ENCODE measurements around the gene CDC45. TPM values are rescaled to one million over a fixed set of nuclear protein-coding genes. Genes with fewer than 3 reads are reported as not detected.

The CDC45 gene
- total RNA-seq, 4 donors from 2014 or later: 0.27 TPM; not detected in 3

DNA sequence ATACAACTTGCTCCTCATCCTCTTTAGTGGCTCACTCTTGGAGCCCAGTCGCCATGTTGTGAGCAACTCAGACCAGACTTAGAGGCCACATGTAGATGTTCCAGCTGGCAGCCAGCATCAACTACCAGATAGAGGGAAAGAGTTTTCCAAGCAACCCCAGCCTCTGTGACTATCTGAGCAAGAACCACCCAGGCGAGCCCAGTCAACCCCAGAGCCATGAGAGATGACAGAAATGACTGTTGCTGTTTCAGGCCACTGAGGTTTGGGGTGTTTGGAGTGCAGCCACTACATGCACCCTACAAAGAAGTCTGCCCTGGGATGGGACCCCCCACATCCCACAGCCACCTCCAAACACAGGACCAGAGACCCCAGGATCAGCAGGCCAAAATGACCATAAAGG, 69.2 kb downstream of the CDC45 start:
- intact Hi-C loops (cut with DNase I; ENCODE audit: low total_unique reads): no loop called here
- no peaks in the 10 kb centered on the region for H3K36me3 ChIP-seq
- TF ChIP-seq, protein P1, sequence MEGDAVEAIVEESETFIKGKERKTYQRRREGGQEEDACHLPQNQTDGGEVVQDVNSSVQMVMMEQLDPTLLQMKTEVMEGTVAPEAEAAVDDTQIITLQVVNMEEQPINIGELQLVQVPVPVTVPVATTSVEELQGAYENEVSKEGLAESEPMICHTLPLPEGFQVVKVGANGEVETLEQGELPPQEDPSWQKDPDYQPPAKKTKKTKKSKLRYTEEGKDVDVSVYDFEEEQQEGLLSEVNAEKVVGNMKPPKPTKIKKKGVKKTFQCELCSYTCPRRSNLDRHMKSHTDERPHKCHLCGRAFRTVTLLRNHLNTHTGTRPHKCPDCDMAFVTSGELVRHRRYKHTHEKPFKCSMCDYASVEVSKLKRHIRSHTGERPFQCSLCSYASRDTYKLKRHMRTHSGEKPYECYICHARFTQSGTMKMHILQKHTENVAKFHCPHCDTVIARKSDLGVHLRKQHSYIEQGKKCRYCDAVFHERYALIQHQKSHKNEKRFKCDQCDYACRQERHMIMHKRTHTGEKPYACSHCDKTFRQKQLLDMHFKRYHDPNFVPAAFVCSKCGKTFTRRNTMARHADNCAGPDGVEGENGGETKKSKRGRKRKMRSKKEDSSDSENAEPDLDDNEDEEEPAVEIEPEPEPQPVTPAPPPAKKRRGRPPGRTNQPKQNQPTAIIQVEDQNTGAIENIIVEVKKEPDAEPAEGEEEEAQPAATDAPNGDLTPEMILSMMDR (IDR thresholded peaks at IDR 0.05 in 4 of 5, conservative IDR thresholded peaks at IDR 0.05 in 1 of 5): no peak
- no peak for TF ChIP-seq POLR2A (IDR thresholded peaks at IDR 0.05)
- in situ Hi-C loops (cut with MboI; ENCODE audit: low sequenced_read_pairs in 4 of 4): no loop called here
- no peaks in the 10 kb centered on the region for H3K9me3 ChIP-seq
- peaks cover 0 to 3% (median 0%) of the 10 kb centered on the region in 3 donors for H3K27me3 ChIP-seq
- H3K4me1 ChIP-seq: no peaks in the 10 kb centered on the region
- ATAC-seq (no peak), DNase-seq (no peak)
- no peak overlapping the region for H3K27ac ChIP-seq
- no peak overlapping the region for H3K4me3 ChIP-seq

DNA sequence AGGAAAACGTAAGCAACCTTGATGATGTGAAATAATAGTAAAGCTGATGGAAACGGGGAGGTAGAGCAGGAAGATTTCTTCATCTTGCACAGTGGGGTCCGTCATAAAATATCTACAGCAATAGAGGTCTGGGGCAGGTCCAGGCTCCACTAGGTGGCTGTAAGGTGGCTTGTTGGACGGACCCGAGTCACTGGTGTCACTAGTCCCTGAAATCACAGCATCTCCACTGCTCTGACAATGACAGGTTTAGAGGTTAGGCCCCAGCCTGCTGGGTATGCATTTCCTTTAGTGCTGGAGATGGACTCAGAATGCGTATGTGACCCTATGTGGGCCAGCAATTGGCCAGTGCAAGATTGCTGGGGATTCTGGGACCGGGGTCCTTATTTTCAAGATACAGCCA, 69.7 kb downstream of the CDC45 start:
- H3K36me3 ChIP-seq: no peaks in the 10 kb centered on the region
- intact Hi-C loops (cut with DNase I; ENCODE audit: low total_unique reads): no loop called here
- no peak for DNase-seq
- in situ Hi-C loops (cut with MboI; ENCODE audit: low sequenced_read_pairs in 4 of 4): no loop called here
- no peak for ATAC-seq
- H3K27me3 ChIP-seq: peaks cover 0 to 3% (median 0%) of the 10 kb centered on the region in 3 donors
- no peaks in the 10 kb centered on the region for H3K4me1 ChIP-seq
- no peaks in the 10 kb centered on the region for H3K9me3 ChIP-seq
- no peak overlapping the region for H3K27ac ChIP-seq
- TF ChIP-seq, protein P1 (IDR thresholded peaks at IDR 0.05 in 4 of 5, conservative IDR thresholded peaks at IDR 0.05 in 1 of 5): no peak
- no peak for TF ChIP-seq POLR2A (IDR thresholded peaks at IDR 0.05)
- H3K4me3 ChIP-seq: no peak overlapping the region

DNA sequence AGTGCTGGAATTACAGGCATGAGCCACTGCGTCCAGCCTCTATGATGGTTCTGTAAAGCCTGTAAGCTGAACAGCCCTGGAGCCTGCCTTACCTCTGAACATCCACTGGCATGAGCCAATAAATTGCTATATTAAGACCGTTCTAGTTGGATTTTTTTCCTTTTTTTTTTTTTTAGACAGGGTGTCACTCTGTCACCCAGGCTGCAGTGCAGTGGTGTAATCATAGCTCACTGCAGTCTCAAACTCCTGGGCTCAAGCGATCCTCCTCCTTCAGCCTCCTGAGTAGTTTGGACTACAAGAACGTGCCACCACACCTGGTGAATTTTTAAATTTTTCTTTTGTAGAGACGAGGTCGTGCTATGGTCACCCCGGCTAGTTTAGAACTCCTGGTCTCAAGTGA, 70.7 kb downstream of the CDC45 start:
- no peaks in the 10 kb centered on the region for H3K36me3 ChIP-seq
- H3K9me3 ChIP-seq: no peaks in the 10 kb centered on the region
- ATAC-seq (no peak), DNase-seq (no peak)
- no peak for TF ChIP-seq POLR2A (IDR thresholded peaks at IDR 0.05)
- TF ChIP-seq, protein P1 (IDR thresholded peaks at IDR 0.05 in 4 of 5, conservative IDR thresholded peaks at IDR 0.05 in 1 of 5): no peak
- peaks cover 0 to 3% (median 0%) of the 10 kb centered on the region in 3 donors for H3K27me3 ChIP-seq
- no peak overlapping the region for H3K4me3 ChIP-seq
- in situ Hi-C loops (cut with MboI; ENCODE audit: low sequenced_read_pairs in 4 of 4) (no loop called here), intact Hi-C loops (cut with DNase I; ENCODE audit: low total_unique reads) (no loop called here)
- H3K4me1 ChIP-seq: no peaks in the 10 kb centered on the region
- H3K27ac ChIP-seq: no peak overlapping the region

DNA sequence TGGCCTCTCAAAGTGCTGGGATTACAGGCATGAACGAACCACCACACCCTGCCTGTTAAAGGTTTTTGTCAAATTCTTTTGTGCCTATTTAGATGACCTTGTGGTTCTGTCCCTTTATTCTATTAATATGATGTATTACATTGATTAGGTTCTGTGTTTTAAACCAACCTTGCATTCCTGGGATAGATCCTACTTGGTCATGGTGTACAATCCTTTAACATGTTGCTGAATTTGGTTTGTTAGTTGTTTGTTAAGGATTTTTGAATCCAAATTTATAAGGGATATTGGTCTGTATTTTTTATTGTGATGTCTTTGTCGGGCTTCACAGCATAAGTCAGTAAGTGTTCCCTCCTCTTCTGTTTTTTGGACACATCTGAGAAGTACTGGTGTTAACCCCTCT, 73.5 kb downstream of the CDC45 start:
- H3K27me3 ChIP-seq: peaks cover 0 to 3% (median 0%) of the 10 kb centered on the region in 3 donors
- H3K4me1 ChIP-seq: no peaks in the 10 kb centered on the region
- ATAC-seq: no peak
- no peaks in the 10 kb centered on the region for H3K36me3 ChIP-seq
- H3K9me3 ChIP-seq: no peaks in the 10 kb centered on the region
- no peak for DNase-seq
- intact Hi-C loops (cut with DNase I; ENCODE audit: low total_unique reads) (no loop called here), in situ Hi-C loops (cut with MboI; ENCODE audit: low sequenced_read_pairs in 4 of 4) (no loop called here)
- no peak for TF ChIP-seq POLR2A (IDR thresholded peaks at IDR 0.05)
- TF ChIP-seq, protein P1 (IDR thresholded peaks at IDR 0.05 in 4 of 5, conservative IDR thresholded peaks at IDR 0.05 in 1 of 5): no peak
- H3K27ac ChIP-seq: no peak overlapping the region
- no peak overlapping the region for H3K4me3 ChIP-seq

DNA sequence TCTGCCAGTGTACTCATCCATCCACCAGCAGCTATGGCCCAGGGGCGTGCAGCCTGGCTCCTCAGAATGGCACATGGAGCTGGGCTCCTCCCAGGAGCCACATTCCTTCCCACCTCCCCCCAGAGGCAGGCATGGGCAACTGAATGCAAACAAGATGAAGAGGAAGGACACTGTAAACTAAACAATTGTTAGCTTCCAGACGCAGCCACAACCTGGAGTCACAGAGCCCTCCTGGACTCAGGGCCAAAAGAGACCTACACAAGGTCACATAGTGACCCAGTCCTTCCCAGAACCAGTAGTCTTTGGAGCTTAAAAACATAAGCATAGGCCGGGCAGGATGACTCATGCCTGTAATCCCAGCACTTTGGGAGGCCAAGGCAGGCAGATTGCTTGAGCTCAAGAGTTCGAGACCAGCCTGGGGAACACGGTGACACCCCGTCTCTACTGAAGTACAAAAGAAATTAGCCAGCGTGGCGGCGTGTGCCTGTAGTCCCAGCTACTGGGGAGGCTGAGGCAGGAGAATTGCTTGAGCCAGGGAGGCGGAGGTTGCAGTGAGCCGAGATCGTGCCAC, 75.2 kb downstream of the CDC45 start:
- in situ Hi-C loops (cut with MboI; ENCODE audit: low sequenced_read_pairs in 4 of 4) (no loop called here), intact Hi-C loops (cut with DNase I; ENCODE audit: low total_unique reads) (no loop called here)
- Histone ChIP-seq H3K27ac (no peak overlapping the region), H3K4me3 (no peak overlapping the region), H3K9me3 (no peaks in the 10 kb centered on the region), H3K4me1 (no peaks in the 10 kb centered on the region), H3K36me3 (no peaks in the 10 kb centered on the region), H3K27me3 (peaks cover 0 to 3% (median 0%) of the 10 kb centered on the region in 3 donors)
- DNase-seq: no peak
- no peak for ATAC-seq
- TF ChIP-seq POLR2A (IDR thresholded peaks at IDR 0.05): no peak
- TF ChIP-seq, protein P1 (IDR thresholded peaks at IDR 0.05 in 4 of 5, conservative IDR thresholded peaks at IDR 0.05 in 1 of 5): no peak
